Left renal pelvis (tissue), 4 donors: ENCODE data around the gene MOB4. TPM values are rescaled to one million over a fixed set of nuclear protein-coding genes. Genes with fewer than 3 reads are reported as not detected.
"Not testable (repeated sequence)": the region's sequence is repeated elsewhere in the genome, so short reads cannot be mapped to it uniquely, and the experiment has no call there.

Experiments used
- DNase-seq, 4 donors: peaks; one replicate each; pipeline ENCODE4 v3.0.0-alpha.2; 2013; ENCODE audit warnings: low read depth in 4 of 4, low spot score in 3 of 4
- polyA plus RNA-seq, 4 donors: library from polyadenylated mRNA; unstranded; fragments of 120-200 nt; gene quantifications; one replicate each; pipeline ENCODE4 v1.2.1, GENCODE V29; 2013; ENCODE audit not compliant: insufficient read length in 4 of 4

Gene MOB4
- 10 to 100 TPM; 43.2 to 59.4 (median 49.5) TPM for polyA plus RNA-seq

DNA sequence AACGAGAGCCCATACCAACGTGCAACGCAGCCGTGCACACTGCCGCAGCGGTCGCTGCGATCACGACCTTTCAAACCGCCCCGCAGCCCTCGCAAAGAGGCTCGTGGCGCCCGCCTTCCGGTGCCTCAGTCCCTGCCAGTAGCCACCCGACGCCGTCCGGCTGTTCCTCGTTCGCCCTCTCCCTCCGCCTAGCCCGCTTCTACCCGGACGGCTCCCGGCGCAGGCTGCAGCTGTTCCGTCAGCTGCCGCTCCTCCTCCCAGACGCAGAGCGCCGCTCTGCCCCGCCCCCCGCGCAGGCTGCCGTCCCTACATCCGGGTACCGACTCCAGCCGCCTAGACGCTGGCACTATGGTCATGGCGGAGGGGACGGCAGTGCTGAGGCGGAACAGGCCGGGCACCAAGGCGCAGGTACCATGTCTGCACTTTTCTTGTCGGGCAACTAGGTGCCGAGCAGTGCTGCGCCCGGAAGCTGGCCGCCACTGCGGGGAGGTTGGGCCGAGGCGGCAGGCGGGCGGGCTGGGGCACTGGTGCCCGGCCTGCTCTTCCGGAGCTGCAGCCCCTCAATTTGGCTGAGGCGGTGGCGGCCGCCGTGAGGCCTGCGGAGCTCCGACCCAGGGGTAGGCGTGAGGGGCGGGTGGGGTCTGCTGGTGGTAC lies at the start of gene MOB4:
Gene MOB4 (plus strand): TSS at position 328 of the 654 bp plus-strand sequence. CDS start 21 bp downstream, at position 349.
- DNase-seq, result peak; percentile 89 to 92 (median 91)

DNA sequence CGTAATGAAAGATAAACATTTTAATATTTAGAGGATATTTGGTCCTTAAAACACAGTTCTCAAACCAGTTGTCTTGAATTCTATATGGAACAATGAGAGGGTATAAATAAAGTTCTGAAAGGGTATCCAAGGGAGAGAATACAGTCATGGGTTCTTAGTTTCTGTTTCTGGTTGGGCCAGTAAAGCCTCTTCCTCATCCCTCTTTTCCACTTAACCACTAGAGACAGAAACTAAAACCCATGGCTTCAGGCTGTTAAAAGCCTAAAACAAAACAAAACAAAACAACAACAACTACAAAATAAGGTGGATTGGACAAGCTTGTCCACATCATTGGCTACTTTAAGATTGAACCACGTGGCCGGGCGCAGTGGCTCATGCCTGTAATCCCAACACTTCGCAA lies 43.7 kb upstream of the MOB4 start:
- DNase-seq, result no peak

DNA sequence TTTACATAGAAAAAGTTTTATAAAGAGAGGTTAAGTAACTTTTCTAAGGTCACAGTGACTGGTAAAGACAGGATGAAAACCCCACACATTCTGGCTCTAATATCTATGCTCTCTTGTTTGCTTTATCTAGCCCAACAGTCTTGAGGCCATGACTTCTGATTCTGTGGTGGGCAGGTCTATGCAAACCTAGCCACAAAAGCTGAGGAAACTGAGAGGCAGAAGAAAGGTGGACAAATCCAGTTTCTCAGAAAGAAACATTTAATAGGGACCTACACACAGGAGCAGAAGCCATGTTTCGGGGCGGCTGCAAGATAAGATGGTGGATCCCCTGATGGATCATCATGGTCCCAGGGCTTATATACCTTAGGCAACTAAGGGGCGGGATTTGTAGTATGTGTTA lies 38.1 kb upstream of the MOB4 start:
- no peak for DNase-seq

DNA sequence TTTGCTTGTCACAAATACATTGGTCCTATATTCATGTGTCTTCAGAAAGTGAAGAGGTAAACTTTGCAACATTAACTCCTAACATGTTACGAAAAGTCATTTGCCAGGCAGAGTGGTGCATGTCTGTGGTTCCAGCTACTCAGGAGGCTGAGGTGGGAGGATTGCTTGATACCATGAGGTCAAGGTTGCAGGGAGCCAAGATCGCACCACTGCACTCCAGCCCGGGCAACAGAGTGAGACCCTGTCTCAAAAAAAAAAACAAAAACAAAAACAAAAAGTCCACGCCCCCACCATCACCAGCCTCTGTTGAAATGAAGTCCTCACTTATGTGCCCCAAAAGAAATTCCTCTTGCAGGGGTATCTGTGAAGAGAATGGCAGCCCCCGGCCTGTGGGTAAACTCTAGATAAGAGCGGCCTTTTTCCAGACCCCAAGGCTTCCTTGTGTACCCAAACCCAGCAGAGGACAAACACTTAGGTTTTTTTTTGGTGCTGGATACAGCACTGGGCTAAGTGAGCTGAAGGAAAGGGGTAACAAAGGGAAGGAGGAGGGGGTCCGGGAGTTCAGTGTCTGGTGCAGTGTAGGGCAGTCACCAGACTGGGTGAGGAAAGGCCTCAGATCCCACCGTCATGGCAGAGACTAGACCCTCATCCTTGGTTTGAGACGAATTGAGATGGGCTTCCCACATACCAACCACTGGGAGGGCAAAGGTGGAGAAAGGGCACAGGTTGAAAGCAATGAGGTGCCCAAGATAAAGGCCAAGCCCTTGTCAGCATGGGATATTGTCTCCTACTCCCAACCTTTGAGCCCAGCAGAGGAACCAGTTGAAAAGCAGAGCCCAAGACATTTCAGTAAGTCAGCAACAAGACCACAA lies 35.5 kb upstream of the MOB4 start:
- no peak for DNase-seq

DNA sequence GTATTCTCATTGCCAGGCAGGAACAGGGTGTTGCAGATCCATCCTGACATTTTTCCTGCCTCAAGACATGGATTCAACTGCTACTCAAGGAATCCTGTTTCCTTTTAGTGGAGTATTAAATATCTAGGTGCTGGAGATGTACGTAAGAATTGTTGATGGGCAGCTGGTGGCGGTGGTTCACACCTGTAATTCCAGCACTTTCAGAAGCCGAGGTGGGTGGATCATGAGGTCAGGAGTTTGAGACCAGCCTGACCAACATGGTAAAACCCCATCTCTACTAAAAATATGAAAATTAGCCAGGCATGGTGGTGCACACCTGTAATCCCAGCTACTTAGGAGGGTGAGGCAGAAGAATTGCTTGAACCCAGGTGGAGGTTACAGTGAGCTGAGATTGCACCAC lies 31.6 kb upstream of the MOB4 start:
- DNase-seq, result not testable (repeated sequence)

DNA sequence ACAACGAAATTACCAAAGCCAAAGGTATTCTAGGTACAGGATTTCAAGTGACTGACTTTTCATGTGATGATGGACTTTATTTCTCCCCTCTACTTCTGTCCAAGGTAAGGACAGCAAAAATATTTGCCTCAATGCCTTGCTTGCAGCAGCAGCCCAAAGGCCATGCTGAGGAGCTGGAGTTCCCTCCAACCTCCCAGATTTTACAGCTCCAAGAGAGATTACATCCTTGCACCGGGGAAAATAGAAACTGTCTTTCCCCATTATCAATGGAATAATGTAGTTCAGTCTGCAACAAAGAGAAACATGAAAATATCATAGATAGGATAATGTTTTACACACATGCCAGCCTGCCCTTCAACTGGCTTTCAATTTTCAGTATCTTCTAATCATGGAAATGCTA lies 29.7 kb upstream of the MOB4 start:
- no peak for DNase-seq

DNA sequence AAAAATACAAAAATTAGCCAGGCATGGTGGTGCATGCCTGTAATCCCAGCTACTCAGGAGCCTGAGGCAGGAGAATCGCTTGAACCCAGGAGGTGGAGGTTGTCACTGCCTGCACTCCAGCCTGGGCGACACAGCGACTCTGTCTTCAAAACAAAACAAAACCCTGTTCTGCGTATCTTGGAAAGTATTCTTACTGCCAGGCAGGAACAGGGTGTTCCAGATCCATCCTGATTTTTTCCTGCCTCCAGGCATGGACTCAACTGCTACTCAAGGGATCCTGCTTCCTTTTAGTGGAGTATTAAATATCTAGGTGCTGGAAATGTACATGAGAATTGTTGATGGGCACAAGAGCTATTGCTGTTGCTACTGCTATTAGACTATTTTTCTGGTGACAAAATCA lies 28.5 kb upstream of the MOB4 start:
- no peak for DNase-seq

DNA sequence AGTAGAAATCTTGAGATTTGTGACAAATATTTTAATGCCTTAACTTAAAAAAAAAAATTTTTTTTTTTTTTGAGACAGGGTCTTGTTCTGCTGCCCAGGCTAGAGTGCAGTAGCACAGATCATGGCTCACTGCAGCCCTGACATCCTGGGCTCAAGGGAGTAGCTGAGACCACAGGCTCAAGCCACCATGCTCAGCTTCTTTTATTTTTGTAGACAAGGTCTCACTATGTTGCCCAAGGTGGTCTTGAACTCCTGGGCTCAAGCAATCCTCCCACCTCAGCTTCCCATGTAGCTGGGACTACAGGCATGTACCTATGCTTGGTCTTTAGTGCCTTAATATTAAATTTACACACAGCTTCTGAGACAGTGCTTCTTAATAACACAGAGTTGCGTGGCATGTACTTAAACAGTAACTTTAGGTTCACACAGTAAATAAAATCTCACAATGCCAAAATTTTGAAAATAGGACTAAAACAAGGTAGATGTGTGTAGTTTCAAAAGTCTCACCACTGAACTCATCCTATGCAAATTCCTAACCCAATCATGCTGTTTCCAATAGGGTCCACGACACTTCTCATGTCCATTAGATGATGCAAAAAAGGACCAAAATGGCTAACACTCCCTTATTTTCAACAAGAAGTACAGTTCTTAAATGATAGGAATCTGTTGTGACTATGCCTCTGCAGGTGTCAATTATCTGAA lies 20.3 kb upstream of the MOB4 start:
- no peak for DNase-seq

DNA sequence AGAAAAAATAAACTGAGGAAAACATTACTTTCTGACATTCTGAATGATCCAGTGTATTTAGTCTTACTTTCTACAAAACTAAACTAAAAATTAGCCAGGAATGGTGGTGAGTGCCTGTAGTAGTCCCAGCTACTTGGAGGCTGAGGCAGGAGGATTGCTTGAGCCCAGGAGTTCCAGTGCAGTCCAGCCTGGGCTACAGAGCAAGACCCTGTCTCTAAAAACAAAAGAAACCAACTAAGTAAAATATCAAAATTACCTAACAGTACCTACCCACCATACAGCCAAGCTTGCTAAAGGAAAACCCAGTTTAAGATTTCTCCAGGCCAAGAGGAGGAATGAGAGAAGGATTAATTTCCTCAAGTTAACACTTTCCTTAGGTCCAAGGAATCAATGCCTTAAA lies 19.2 kb upstream of the MOB4 start:
- no peak for DNase-seq

DNA sequence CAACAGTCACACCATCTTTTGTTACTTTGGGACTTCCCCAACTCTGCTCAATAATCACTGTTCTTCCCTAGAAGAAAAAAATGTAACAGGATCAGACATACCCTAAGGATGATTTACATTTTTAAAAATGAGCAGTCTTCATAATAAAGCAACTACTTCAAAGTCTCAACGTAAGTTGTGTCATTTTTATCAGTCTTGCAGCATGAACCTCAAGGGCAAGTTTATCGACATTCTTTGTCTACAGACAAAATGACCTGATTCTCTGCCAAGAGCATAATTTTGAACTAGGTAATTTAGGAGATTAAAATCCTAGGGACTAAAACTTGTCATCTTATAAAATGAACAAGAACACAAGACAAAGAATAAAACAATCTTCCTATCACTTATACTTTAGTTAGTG lies 18.5 kb upstream of the MOB4 start:
- DNase-seq, result no peak

DNA sequence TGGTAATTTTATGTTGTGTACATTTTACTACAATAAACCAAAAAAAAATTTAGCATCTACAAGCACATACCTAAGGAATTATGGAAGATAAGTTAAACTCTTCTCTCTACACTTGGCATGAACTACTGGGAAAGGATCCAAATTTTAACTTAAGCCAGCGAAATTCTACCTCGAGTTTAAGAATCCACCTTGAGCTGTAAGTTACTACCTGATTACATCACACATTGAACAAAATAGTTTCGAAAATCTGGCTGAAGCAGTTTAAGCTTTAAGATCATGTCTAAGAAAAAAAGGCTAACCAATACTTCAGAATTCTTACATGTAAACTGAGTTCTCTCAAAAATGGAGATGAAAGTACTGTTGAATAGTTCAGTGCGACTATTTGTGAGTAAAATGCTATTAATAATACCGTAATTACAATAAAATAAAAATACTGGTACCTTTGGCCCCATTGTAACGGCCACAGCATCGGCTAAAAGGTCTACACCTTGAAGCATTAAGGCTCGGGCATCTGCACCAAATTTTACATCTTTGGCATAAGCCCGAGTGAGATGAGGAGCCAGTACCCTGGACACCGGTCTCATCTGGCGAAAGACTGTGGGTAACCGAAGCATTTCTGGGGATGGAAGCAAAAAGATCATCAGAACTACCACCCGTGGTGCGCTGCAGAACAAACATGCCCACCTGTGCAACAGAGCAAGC lies 17.5 kb upstream of the MOB4 start:
- DNase-seq, result no peak

DNA sequence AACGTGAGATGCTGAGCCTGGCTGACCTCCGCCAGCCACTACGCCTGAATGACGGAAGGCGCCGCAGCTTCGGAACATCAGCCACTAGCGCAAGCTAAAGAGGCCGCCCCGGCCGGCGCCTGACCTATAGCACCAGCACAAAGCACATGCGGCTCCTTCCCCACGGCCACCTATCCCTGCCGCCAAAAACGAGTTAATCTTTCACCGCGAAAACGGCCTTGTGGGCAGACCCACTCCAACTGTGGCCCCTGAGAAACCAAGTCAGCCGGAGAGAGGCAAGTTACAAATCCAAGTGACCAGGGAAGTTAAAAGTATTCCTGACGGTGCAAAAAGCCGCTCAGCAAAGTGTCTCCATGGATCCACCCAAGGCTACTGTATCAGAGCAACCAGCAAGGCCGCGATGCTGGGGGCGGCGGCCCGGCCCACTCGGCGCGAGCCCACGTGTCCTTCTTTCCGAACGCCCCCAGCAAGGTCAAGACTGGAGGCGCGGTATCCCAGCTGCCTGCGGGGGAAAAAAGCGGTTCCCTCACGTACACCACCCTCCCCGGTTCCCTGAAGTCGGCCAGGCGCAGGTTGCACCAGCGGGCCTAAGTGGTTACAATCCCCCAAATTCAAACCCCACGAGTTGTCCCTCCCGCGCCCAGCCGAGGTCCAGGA lies 16.8 kb upstream of the MOB4 start:
- peak in 3 of 4 donors; percentile 46 to 62 (median 49) for DNase-seq

DNA sequence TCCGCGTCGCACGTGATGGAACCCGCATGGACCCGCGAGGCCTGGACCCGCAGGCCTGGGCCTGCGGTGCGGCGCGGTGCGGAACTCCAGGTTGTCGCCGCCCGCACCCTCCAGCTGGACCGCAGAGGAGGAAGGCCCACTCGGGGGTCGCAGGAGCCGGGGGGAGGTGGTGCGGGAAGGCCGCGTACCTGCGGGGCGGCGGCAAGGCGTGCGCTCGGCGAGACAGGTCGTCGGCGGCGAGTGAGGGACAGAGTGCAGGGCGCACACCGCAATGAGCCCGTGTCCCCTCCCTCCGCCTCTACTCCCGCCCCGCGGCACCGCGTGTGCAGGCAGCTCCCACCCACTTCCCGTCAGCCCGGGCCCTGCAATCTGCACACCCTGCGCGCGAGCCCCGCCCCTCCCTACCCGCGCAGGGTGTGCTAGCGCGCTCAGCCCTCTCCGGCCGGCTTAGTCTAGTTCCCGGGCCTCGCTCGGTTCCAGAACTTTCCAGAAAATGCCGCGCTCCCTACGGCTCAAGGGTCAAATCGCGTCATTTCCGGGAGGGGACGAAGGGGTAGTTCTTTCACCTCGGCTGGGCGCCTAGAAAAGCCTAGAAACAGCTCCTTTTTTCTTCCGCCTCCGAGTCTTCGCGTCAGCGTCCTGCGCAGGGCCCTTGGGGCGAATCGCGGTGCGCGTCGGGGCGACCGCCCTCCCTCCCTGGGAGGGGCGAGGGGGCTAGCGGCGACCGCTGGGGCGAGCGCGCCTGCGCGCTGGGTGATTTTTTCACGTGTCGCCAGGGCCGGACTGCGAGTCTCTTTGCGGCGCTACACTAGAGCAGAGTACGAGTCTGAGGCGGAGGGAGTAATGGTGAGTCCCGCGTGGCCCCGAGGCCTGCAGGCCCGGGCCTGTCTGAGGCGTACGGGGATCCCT lies 16.0 kb upstream of the MOB4 start, which contains the start of the genes HSPD1 and HSPE1:
Gene HSPD1 (minus strand): TSS at position 247 of the 909 bp plus-strand sequence. CDS start 992 bp downstream, outside the sequence.
Gene HSPE1 (plus strand): TSS at position 786 of the 909 bp plus-strand sequence. CDS start 58 bp downstream, at position 844.
- DNase-seq, result peak; percentile 99 to 100 (median 100)

DNA sequence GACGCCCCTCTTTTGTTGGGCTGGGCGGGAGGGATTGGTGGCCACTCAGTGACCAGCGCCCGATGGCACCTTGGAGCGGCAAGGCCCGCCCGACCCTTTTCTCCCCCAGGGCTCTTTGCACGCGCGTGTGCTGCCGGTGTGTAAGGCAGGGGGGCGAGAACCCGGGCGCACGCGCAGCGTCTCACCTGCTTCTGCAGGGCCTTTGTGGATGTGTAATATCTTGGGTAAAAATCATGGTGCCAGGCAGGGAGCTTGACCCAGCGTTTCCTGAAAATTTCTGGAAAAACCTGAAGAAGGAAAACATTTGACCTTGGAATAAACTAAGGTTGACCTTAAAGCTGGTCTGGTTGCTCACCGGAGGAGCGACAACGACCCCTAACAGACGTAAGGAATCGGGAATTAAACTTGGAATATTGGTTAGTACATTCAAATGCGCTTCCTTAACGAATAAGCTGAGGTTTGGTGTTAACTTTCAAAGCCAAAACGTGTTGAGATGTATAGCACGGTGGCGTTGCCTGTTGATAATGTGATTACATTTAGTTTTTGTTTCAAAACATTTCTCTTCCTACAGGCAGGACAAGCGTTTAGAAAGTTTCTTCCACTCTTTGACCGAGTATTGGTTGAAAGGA lies 15.2 kb upstream of the MOB4 start:
- peak in 2 of 4 donors; percentile 14 to 19 for DNase-seq

DNA sequence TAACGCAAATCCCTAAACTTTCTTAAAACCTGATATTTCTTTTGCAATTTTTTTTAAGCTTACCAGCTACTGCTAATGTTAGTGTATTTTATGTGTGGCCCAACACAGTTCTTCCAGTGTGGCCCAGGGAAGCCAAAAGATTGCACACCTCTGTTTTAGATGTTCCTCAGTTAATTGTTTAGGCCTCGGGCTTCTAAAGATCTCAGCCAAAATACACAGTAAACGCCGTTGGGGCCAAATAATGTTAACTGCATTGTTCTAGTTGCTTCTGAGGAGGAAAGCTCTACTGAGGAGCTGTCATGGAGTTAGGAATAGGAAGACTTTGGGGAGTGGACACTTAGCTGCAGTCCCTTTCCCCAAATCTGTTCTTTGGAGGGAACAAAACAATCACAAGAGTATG lies 13.7 kb upstream of the MOB4 start:
- no peak for DNase-seq

DNA sequence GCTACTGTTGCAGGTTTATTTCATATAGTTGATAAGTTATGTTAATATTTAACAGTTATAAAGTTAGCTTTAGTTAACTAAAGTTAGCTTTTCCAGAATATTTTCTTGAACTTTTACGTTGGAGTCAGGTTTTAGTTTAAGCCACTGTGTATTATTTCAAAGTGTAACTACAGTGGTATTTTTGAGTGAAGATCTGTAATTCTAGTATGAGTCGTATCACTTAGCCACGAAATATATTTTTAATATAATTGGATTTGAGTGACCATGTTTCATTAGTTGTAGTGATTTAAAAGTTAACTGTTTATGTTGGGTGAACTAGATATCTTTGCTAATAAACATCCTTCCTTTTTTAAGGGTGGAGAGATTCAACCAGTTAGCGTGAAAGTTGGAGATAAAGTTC lies 13.2 kb upstream of the MOB4 start:
- DNase-seq, result no peak

DNA sequence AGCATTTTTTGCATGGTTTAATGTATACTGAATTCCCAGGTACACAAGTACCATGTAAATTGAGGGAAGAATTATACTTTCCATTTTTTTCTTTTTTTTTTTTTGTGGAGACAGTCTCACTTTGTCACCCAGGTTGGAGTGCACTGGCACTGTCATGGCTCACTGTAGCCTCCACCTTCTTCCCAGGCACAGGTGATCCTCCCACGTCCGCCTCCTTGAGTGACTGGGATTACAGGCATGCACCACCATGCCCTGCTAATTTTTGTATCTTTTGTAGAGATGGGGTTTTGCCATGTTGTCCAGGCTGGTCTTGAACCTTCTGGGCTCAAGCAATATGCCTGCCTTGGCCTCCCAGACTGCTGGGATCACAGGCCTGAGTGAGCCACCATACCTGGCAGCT lies 11.9 kb upstream of the MOB4 start:
- no peak for DNase-seq

DNA sequence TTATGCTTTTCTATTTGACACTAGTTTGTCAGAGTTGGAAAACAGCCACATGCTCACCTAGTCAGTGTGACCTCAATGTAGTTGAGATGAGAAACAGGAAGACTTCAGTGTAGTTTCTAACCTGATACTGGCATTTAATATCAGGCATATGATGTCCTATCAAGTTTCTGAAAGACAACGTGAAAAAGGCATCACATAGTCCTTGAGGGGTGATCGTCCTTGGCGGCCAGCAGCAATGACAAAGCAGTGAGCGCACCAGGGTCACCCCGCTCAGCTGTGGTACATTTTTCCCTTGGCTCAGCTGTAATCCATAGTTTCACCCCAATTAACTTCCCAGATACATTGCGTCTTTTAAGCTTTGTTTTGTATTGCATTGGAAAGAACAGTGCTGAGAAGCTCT lies 11.4 kb upstream of the MOB4 start:
- DNase-seq, result no peak
